Hematopoietic multipotent progenitor cell treated with erythropoietin and hydrocortisone succinate and interleukin-3 and kit ligand, for 6 days (in vitro differentiated cells): Measurements from ENCODE around the gene NAT10.
A peak's percentile ranks its signal among the peaks of the same experiment; 100 is the strongest.

Experiments
- DNase-seq: peaks from one replicate; pipeline ENCODE4 v3.0.0-alpha.2; 2015

The NAT10 gene

DNA sequence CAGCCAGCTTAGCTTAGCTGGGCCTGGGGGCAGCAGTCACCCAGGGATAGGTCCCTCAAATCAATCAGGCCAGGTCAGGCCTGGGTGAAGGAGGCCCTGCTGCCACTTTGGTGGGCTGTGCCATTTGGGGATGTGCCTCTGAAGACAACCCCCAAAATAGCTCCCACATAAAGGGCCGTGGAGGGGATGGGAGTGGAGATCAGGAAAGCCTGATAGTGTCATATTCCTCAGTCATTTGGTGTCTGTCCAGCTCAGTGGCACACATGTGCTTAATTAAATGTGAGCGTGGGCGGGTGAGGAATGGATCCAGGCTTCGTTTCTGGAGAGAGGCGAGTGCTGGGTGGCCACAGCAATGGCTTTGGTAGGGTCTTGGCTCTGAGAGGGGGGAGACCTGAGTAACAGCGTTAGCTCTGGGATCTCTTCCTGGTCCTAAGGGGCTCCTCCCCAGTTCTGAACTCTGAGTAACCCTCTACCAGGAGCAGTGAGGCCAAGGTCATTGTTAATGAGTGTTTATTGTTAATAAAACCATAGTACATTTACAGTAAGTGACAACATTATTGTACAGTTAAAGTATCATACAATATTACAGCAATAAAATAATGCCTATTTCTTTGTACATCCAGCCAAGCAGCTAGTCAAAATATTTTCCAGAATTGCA is 45.2 kb downstream of the NAT10 start:
- DNase-seq, result no peak

DNA sequence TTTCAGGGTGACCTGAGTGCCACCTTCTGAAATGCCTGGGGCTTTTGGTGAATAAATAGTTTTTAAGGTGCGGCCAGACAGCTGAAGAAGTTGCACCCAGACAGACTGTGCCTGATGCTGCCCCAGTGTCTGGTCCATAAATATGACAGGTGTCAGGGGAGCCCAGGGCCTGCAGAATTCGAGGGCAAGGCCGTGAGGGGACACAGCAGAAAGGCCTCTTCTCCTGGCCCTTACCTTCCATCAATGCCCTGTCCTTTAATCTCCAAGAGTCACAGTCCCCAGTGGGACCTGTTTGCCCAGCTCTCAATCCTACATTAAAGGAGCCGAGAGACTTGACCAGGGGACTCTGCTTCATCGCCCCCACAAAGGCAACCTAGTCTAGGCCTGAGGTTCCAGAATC is 45.7 kb downstream of the NAT10 start:
- no peak for DNase-seq

DNA sequence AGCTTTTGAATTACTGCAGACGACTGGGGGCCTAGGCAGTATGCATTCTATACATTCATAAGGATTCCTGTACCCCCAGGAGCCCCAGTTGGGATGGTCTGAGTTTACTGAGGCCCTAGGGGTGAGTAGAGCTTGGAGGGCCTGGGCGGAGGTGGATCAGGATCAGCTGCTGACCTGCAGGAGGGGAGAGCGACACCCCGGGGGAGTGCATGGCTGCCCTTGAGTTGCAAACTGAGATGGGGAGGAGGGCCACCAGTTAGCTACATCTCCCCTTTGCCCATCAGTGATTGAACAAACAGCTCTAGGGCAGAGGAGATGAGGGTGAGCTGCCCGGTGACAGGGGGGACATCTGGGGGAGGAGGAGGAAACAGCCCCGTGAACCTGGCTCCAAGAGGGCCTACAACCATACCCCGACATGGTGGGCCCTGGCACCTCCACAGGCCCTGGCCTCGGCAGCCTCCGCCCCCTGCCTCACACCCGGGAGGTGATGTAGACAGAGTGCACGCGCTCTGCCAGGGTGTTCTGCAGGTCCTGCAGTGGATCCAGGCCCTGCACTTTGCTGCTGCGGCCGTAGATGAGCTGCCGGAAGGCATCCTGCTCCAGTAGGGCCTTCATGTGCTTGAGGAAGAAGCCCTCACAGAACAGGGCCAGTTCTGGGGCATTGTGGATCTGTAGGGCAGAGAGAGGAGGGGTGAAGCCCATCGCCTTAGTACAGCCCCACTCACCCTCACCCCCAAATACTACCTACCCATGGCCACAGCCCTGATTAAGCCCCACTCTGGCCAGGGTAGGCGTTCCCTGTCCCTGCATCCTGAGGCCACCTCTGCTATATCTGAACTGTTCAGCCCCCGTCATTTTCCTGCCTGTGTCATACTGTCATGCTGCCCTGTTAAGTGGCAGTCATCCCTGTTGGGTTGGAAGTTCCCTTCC is 46.8 kb downstream of the NAT10 start:
- no peak for DNase-seq

DNA sequence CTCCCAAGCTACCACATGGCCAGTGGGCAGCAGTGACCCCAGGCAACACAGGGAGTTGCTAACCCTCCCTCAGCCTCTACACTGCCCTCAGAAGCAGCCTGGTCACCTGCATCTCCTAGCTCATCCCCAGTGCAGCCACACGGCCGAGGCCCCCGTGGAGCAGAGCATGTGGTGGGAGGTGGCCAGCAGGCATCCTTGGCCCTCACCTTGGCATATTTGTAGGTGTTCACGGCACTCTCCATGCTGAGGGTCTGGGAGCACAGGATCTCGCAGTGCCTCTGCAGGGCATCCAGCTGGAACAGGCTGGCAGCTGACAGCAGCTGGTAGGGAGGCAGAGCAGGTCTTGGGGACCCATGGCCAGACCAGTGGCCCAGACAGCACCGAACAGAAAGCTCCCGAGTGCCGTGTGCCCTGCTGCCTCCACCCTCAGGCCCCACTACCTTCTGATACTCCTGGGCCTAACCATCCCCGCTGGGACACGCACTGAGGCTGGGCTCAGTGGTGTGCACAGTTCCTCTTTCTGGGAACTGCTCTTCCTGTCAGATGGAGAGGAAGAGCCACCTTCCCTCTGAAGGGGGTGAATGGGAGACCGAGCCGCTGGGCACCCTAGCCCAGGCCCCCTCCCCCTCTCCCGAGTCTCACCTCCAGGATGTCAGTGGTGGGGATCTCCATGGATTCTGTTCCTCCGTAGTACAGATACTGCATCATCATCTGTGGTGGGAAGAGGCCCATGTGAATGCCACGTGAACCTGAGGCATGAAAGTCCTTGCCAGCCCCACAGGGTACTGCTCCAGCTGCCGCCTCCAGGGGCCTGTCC is 48.8 kb downstream of the NAT10 start:
- peak; percentile 25 for DNase-seq

DNA sequence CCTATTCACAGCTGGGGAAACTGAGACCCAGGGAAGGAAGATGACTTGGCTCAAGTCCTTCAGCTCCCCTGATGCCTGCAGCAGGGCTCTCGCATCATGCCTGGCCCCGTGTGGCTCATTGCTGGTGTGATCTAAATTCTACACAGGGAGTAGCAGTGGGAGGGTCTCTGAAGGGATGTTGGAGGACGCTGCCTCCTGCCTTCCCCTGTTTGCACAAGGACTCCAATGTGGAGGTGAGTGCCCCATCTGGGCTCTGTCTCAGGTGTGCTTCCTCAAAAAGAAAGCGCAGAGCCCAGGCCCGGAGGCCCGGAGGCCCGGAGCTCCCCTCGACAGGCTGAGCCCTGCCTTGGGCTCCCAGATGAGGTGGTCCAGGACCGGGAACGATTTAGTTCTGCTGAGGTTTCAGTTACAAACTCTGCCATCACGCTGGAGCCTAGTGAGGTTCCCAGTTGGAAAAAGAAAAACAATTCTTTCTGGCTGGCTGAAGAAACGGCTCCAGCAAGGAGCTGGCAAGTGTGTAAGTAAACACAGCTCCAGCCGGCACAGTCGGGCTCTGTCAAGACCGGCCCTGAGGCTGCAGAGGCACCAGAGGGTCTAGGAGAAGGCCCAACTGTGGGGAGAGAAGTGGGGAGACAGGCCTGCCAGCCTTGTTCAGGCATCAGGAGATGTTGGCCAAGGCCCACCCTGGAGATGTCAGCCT is 49.8 kb downstream of the NAT10 start:
- no peak for DNase-seq

DNA sequence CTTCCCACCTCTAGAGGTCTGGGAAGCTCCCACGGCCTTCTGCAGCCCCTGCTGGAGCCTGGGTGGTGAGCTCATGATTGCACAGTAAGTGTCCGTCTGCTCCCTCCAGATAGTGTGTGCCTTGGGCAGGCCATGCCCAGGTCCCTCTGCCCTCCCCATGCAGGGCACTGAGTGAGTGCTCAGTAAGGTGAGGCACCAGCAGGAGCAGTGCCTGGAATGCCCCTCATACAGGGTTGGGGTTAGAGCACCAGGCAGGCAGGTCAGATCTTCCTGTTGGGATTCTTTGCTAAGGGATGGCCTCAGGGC is 50.3 kb downstream of the NAT10 start:
- DNase-seq, result no peak

DNA sequence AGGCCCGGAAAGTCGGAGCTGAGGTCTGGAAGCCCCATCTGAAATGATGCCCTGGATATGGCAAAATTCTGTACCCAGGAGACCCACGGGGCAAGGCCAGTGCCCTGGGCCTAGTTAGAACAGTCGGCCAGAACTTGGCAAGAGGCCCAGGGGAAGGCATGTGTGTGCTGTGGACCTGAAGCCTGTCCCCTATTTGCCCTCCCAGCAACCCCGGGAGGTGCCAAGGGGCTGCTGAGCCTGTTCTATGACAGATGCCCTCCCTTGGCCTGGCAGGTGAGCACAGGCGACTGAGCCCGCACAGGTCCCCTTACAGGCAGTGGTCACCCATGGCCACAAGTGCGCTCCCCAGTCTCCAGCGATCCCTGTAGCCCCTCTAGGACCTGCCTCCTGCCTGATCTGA is 51.7 kb downstream of the NAT10 start:
- DNase-seq, result no peak

DNA sequence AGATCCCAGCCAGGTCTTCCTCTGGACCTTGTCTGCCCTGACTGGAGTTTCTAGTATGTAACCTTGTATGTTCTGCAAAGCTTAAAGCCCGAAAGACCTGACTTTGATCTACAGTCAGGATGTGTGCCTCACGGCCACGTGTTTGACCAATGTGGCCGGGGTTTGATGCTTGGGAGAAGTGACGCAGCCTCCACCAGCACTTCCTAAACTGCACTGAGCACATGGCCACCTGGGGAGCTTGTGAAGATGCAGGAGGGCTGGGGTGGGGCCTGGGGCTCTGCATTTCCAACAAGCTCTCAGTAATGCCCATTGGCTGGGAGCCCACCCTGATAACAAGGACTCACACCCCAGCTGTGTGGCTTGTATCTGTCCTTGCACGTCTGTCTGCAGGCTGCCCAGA is 53.2 kb downstream of the NAT10 start:
- no peak for DNase-seq

DNA sequence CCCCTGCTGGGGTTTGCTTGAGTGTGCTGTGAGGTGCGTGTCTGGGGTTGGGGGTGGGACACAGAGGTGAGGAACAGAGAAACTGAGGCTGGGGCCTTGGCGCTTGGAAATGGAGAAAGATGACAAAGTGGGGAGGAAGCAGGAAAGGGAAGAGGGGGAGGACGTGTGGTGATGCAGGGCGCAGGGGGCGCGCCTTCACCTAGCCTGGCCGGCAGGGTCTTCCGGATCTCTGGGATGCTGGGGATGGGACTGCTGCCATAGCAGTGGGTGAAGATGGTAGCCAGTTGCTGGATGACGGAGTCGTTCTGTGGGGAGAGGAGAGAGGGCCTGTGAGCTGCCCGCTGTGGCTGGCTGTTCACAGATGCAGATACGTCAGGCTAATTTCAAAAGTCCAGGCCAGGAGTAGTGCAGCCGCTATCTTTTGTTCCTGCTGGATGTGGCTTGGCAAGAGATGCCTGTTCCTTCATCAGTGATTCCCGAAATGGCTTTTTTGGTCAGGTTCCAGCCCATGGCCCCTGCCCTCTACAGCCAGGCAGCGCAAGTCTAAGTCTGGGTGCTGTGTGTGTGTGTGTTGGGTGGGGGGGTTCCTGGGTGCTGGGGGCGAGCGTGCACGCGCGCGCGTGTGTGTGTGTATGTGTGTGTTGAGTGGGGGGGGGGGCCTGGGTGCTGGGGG is 54.8 kb downstream of the NAT10 start:
- DNase-seq, result no peak

DNA sequence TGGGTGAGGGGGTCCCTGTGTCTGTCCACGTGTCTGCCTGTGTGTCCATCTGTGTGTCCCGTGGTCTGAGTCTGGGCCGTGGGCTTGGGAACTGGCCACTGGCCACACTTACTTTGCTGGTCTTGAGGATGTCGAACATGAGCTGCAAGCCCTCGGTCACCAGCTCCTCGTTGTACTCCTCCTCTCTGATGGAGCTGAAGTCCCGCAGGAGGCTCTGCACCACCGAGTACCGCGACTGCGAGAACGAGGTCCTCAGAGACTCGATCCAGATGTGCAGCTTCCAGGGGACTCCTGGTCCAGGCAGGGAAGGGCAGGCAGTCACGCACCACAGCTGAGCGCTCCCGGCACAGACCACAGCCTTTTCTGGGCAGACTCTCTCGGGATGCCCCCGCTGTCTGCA is 55.4 kb downstream of the NAT10 start:
- no peak for DNase-seq

DNA sequence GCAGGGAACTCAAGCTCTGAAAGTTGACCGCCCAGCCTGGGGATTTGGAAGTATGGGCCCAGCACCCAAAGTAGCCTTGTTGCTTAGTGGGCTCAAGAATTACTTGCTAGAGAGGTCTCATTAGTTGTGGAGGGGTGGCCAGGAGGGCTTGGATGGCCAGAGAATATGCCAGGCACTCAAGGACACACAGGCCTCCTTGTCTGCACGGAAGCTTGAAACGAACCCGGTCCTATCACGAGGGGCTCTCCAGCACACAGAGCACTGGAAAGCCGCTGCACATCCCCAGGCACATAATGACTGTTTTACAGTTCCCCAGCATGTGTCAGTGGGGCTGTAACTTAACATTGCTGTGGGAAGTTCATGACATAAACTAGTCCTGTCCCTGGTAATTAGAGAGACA is 55.9 kb downstream of the NAT10 start:
- DNase-seq, result no peak

DNA sequence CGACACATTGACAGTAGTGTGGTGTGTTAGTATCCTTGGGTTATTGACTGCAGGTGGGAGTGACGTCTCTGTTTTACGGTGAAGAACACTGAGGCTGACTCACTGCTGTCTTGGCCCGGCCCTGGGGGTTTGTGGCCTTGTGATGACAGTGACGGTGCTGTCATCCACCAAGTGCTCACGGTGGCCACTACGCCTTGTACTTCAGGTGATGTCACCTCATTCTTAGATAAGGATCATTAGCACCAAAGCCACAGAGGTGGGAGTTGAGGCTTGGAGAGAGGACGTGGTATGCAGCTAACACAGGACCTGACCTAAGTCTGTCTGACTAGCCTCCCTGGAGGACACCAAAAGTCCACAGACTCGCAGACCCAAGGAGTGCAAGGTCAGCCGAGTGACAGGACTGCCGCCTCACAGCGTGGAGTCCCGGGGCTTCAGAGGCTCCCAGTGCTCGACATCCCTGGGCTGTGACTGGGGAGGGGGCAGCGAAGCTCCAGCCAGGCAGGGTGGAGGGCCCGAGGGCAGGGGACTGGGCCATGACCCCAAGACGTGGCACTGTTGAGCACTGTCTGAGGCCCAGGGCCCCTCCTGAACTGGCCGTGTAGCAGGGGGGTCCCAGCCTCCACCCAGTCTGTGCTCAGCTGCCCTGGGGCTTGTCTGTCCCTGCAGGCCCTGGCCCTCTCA is 56.5 kb downstream of the NAT10 start:
- no peak for DNase-seq

DNA sequence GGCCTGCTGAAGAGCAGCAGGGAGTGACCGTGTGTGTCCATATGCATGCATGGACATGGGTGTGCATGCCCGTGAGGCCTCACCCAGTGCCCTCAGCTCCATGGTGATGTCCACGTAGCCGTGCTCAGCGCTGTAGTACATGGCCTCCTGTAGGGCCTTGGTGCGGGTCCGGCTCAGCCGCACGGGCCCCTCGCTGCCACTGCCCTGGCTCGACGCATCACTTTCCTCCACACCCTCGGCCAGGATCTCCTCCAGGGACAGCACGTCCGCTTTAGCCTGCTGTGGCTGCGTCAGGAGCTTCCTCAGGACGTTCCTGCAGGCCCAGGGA is 57.0 kb downstream of the NAT10 start:
- no peak for DNase-seq

DNA sequence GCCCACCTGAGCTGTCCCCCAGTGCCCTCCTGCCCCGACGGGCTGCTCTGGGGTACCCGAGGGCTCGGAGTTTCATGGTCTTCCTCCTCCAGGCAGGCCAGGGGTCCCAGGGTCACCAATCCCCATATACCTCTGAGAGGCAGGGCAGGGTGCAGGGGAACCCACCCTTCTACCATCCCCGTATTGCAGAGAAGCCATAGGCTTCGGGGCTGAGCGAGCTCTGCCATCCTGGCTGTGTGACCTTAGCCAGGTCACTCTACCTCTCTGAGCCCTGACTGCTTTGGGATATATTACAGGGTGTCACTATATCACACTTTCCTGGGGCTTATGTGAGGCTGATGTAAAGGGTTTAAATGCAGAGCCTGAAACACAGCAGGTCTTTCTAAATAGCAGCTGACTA is 57.4 kb downstream of the NAT10 start:
- DNase-seq, result no peak

DNA sequence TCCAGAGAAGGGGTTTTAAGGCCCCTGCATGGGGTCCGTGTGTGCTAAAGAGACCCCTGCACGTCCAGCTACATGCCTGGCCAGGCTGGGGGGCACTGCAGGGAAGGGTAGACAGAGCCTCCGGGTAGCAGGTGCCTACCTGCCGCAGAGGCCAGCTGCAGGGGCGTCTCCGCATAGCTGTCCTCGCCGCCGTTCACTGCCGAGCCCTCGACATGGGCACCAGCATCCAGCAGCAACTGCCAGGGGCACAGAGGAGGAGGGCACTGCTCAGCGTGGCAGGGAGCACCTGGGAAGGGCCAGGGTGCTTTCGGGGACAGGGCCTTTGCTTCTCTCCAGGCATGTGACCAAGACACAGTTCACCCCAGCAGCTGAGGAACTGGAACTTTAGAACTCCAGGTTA is 59.7 kb downstream of the NAT10 start:
- no peak for DNase-seq

DNA sequence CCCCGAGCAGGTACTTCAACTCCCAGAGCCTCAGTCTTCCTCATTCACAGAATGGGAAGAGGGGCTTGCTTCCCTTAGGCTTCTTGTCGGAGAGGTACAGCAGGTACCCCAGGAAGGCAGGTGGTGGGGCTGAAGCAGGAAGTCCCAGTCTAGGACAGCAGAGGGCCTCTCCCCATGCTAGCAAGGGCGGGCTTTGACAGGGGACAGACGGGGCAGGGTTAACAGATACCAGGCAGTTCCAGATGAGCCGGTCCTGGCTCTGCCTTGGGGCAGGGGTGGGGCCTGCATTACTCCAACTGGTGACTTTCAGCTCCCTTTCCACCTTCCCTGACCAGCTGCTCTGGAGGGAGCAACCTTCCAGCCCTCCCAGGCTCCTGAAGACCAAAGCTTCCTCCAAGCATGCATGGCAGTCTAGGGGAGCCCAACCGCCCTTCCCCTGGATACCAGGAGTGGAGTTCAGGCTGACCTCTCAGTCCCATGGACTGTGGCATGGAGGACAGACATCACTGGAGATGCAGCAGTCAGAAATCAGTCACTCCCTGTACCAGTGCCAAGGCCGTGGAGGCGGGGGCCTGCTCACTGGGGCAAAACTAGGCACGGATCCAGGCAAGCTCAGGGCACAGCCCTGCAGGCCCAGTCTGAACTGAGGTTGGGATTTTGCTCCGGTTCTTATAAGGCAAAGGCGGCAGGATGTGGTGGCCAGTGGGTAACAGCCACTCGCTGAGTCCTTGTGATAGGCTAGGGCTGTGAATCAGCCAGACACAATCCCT is 60.5 kb downstream of the NAT10 start:
- DNase-seq, result peak; percentile 32

DNA sequence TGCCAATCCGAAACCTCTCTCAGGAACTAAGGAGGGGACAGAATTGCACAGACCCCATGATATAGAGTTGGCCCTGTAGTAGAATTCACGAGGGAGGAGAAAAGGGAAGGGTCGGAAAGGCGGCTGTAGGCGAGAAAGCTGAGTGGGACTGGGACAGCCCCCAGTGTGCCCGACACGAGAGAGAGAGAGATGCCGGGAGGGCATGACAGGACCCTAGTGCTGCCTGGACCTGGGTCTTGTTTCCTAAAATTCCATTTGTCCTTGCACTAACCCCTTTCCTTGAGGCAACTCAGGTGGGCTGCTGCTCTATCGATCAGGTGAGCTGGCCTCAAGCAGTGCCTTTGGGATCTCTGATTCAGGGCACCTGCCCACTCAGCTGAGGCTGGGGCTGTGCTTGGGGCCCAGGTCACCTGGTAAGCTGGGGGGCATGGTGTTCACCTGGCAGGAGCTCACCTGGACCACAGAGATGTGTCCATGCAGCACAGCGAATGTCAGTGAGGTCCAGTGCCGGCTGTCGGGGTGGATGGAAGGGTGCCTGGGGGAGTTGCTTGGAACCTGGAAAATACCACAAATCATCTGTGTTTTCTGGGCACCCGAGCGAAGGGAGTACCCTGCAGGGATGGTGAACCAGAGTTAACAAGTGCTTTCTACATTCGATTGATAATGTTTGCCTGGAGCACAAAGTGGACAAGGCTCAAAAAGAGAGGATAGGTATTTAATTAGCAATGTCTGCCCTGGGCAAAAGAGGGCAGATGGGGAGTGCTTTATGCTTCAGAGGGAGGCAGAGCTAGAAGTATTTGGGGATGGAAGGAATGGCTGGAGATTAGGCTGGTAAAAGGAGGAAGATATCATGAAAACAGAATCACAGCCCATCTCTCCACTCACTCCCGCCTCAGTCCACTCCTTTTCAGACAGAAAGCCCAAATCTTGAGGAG is 61.6 kb downstream of the NAT10 start:
- DNase-seq, result no peak

DNA sequence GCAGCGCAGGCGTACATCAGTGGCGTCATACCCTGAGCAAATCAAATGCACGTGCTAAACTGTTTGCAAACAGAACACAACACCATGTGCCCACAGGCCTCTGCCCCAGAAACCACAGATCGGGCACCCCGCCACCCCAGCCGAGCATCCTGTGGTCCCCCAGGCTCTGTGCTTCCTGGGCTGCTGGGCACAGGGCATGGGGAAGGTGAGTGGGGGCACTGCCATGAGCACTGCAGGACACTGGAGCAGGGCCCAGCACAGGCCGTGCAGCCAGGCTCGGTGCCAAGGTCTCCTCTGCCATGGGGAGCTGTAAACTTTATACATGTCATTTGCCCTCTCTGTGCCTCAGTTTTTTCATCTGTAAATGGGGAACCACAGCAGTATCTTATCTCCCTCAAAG is 62.5 kb downstream of the NAT10 start:
- DNase-seq, result no peak

DNA sequence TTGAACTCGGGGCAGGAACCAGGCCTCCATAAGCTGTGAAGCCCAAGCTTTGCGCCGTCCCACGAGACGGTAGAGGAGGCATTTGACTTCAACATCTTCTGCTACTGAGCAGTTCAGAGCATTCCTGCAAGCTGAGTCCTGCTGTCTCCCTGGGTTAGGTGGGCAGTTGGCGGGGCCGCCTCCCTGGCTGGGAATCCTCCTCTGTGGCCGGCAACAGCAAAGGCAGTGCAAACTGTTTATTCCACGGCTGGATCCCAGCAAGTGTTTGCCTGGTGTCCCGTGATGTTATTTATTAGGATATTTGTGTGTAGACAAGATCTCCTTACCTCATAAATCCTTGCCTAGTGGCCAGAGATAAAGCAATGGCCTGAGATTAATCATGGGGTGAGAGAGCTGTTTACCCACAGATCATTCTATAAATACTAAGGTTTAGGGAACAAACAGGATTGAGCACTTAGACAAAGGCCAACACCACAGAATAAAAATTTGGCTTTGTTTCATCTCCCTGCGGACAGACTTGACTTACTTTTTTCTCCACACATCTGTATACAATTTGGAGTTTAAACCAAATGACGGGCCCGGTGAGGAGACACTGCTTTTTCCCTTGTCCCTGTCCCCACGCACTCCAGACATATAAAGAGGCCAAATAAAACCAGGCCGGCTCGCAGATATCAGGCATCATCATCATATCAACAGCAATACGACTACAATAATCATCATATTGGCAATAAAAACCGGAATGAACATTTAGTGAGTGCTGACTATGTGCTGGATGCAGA is 63.4 kb downstream of the NAT10 start:
- DNase-seq, result no peak
